Lower leg skin (tissue), 3 donors: ENCODE measurements around the gene GSDMA.

Experiments used
- POLR2A ChIP-seq, 2 donors: fragments of 450-650 bp; IDR thresholded peaks; one replicate each; pipeline ENCODE4 v1.6.1; 2016 to 2017; ENCODE audit warnings: antibody characterized with exemption in 2 of 2, mild to moderate bottlenecking in 1 of 2, moderate library complexity in 1 of 2
- TF ChIP-seq, protein P1 (sequence below), 3 donors: fragments of 450-650 bp; IDR thresholded peaks; one replicate each; pipeline ENCODE4 v1.5.1; 2016; ENCODE audit warnings: antibody characterized with exemption in 3 of 3, mild to moderate bottlenecking in 3 of 3, moderate library complexity in 2 of 3

- TF ChIP-seq, protein P1, sequence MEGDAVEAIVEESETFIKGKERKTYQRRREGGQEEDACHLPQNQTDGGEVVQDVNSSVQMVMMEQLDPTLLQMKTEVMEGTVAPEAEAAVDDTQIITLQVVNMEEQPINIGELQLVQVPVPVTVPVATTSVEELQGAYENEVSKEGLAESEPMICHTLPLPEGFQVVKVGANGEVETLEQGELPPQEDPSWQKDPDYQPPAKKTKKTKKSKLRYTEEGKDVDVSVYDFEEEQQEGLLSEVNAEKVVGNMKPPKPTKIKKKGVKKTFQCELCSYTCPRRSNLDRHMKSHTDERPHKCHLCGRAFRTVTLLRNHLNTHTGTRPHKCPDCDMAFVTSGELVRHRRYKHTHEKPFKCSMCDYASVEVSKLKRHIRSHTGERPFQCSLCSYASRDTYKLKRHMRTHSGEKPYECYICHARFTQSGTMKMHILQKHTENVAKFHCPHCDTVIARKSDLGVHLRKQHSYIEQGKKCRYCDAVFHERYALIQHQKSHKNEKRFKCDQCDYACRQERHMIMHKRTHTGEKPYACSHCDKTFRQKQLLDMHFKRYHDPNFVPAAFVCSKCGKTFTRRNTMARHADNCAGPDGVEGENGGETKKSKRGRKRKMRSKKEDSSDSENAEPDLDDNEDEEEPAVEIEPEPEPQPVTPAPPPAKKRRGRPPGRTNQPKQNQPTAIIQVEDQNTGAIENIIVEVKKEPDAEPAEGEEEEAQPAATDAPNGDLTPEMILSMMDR (IDR thresholded peaks at IDR 0.05): no peak
- no peak for TF ChIP-seq POLR2A (IDR thresholded peaks at IDR 0.05)
These were observed 45.9 kb upstream of the GSDMA start for GRCh38 chr17:39916918-39917317.
